CD4-positive, alpha-beta T cell treated with Interleukin-2 at 100 ng/mL for 4 hours (primary cell): ENCODE results near the gene SECISBP2.

ENCODE experiments used
- DNase-seq: peaks from one replicate; pipeline ENCODE4 v3.0.0-alpha.2; 2020; ENCODE audit warnings: low spot score

The SECISBP2 gene

GRCh38 chr9:89408628-89409101, 90.4 kb downstream of the SECISBP2 start:
- peak; percentile 83 for DNase-seq
